HEK293T (cell line): ENCODE results near the gene CDCA3.

Experiments
- ARNT ChIP-seq: fragments of 450-650 bp; IDR thresholded peaks from 2 replicates; pipeline ENCODE4 v1.6.1; 2017; ENCODE audit warnings: mild to moderate bottlenecking
- BHLHE40 ChIP-seq: fragments of 450-650 bp; IDR thresholded peaks from 2 replicates; pipeline ENCODE4 v1.6.1; 2016; ENCODE audit warnings: mild to moderate bottlenecking, moderate library complexity, borderline replicate concordance
- CTBP1 ChIP-seq: fragments of 450-650 bp; IDR thresholded peaks from 2 replicates; pipeline ENCODE4 v1.6.1; 2016; ENCODE audit warnings: borderline replicate concordance
- ELF4 ChIP-seq: fragments of 450-650 bp; IDR thresholded peaks from 2 replicates; pipeline ENCODE4 v1.6.1; 2017; ENCODE audit warnings: antibody characterized with exemption
- FOXK2 ChIP-seq: fragments of 450-650 bp; IDR thresholded peaks from 2 replicates; pipeline ENCODE4 v1.6.1; 2016; ENCODE audit warnings: mild to moderate bottlenecking
- FOXM1 ChIP-seq: fragments of 450-650 bp; IDR thresholded peaks from 2 replicates; pipeline ENCODE4 v1.6.1; 2017; ENCODE audit warnings: mild to moderate bottlenecking, borderline replicate concordance
- HDGF ChIP-seq: fragments of 450-650 bp; IDR thresholded peaks from 2 replicates; pipeline ENCODE4 v1.6.1; 2017; ENCODE audit warnings: antibody characterized with exemption, borderline replicate concordance
- L3MBTL2 ChIP-seq: fragments of 450-650 bp; conservative IDR thresholded peaks from 2 replicates; pipeline ENCODE4 v1.6.1; 2016; ENCODE audit warnings: mild to moderate bottlenecking
- LEF1 ChIP-seq: fragments of 450-650 bp; IDR thresholded peaks from 2 replicates; pipeline ENCODE4 v1.6.1; 2017; ENCODE audit warnings: mild to moderate bottlenecking, borderline replicate concordance
- NFRKB ChIP-seq: fragments of 450-650 bp; IDR thresholded peaks from 2 replicates; pipeline ENCODE4 v1.6.1; 2016; ENCODE audit warnings: mild to moderate bottlenecking, moderate library complexity
- PKNOX1 ChIP-seq: fragments of 450-650 bp; IDR thresholded peaks from 2 replicates; pipeline ENCODE4 v1.6.1; 2016
- SP1 ChIP-seq: fragments of 450-650 bp; IDR thresholded peaks from 2 replicates; pipeline ENCODE4 v1.6.1; 2017
- SUZ12 ChIP-seq: fragments of 450-650 bp; IDR thresholded peaks from 2 replicates; pipeline ENCODE4 v1.6.1; 2016; ENCODE audit warnings: mild to moderate bottlenecking
- TARDBP ChIP-seq: fragments of 450-650 bp; IDR thresholded peaks from 2 replicates; pipeline ENCODE4 v1.6.1; 2016

- TF ChIP-seq ELF4 (no peak), FOXM1 (peak; percentile 59; the same call in 1 of the 2 replicates), ARNT (no peak), PKNOX1 (peak; percentile 99), FOXK2 (no peak), HDGF (no peak), BHLHE40 (no peak), SUZ12 (no peak), LEF1 (no peak), L3MBTL2 (peak; percentile 94), NFRKB (no peak), SP1 (no peak), TARDBP (no peak), CTBP1 (no peak)
These were observed at the start of gene CDCA3 for GRCh38 chr12:6851153-6851920.
